Parathyroid adenoma (tissue), 2 donors: ENCODE measurements around the gene ST8SIA4.

Source experiments
- H2AFZ ChIP-seq: fragments of 300-600 bp; sonication (generic); one replicate; pipeline ENCODE4 v1.7.0; 2017; ENCODE audit warnings: antibody characterized with exemption, mild to moderate bottlenecking
- H3K27ac ChIP-seq: fragments of 300-600 bp; sonication (generic); one replicate; pipeline ENCODE4 v1.7.0; 2017
- H3K27me3 ChIP-seq: fragments of 300-600 bp; sonication (generic); one replicate; pipeline ENCODE4 v1.7.0; 2017; ENCODE audit warnings: low read length; ENCODE audit not compliant: control insufficient read depth, insufficient read depth
- H3K36me3 ChIP-seq: fragments of 300-600 bp; sonication (generic); one replicate; pipeline ENCODE4 v1.7.0; 2017; ENCODE audit warnings: low read length; ENCODE audit not compliant: control insufficient read depth, insufficient read depth
- H3K4me1 ChIP-seq: fragments of 300-600 bp; sonication (generic); one replicate; pipeline ENCODE4 v1.7.0; 2017; ENCODE audit warnings: control low read depth
- H3K4me2 ChIP-seq: fragments of 300-600 bp; sonication (generic); one replicate; pipeline ENCODE4 v1.7.0; 2017; ENCODE audit warnings: low read length
- H3K4me3 ChIP-seq: fragments of 300-600 bp; sonication (generic); one replicate; pipeline ENCODE4 v1.7.0; 2017; ENCODE audit warnings: low read depth, low read length
- H3K79me2 ChIP-seq: fragments of 300-600 bp; sonication (generic); one replicate; pipeline ENCODE4 v1.7.0; 2017; ENCODE audit warnings: control low read depth
- H3K9ac ChIP-seq: fragments of 300-600 bp; sonication (generic); one replicate; pipeline ENCODE4 v1.7.0; 2017; ENCODE audit warnings: mild to moderate bottlenecking
- H3K9me3 ChIP-seq: fragments of 300-600 bp; sonication (generic); one replicate; pipeline ENCODE4 v1.7.0; 2017; ENCODE audit warnings: low read length; ENCODE audit not compliant: control insufficient read depth
- TF ChIP-seq, protein P1 (sequence below): fragments of 300-600 bp; sonication (generic); IDR thresholded peaks from one replicate; pipeline ENCODE4 v1.7.0; 2017; ENCODE audit warnings: antibody characterized with exemption, mild to moderate bottlenecking
- donor health status: primary hyperparathyroidism.

ST8SIA4 gene

GRCh38 chr5:100827481-100827889 is 75.6 kb downstream of the ST8SIA4 start:
- H3K4me3 ChIP-seq = no peak overlapping the region
- H3K4me2 ChIP-seq = no peak overlapping the region
- H3K9ac ChIP-seq = no peak overlapping the region
- TF ChIP-seq, protein P1, sequence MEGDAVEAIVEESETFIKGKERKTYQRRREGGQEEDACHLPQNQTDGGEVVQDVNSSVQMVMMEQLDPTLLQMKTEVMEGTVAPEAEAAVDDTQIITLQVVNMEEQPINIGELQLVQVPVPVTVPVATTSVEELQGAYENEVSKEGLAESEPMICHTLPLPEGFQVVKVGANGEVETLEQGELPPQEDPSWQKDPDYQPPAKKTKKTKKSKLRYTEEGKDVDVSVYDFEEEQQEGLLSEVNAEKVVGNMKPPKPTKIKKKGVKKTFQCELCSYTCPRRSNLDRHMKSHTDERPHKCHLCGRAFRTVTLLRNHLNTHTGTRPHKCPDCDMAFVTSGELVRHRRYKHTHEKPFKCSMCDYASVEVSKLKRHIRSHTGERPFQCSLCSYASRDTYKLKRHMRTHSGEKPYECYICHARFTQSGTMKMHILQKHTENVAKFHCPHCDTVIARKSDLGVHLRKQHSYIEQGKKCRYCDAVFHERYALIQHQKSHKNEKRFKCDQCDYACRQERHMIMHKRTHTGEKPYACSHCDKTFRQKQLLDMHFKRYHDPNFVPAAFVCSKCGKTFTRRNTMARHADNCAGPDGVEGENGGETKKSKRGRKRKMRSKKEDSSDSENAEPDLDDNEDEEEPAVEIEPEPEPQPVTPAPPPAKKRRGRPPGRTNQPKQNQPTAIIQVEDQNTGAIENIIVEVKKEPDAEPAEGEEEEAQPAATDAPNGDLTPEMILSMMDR = no peak
- H3K27ac ChIP-seq = no peak overlapping the region
- H3K27me3 ChIP-seq = no peaks in the 10 kb centered on the region
- H3K4me1 ChIP-seq = no peaks in the 10 kb centered on the region
- no peaks in the 10 kb centered on the region for H3K36me3 ChIP-seq
- no peaks in the 10 kb centered on the region for H3K9me3 ChIP-seq
- H2AFZ ChIP-seq = no peak overlapping the region
- H3K79me2 ChIP-seq = no peaks in the 10 kb centered on the region

GRCh38 chr5:100826133-100826532 is 76.9 kb downstream of the ST8SIA4 start:
- Histone ChIP-seq H3K27ac (no peak overlapping the region), H3K27me3 (no peaks in the 10 kb centered on the region)
- TF ChIP-seq, protein P1 = no peak

DNA sequence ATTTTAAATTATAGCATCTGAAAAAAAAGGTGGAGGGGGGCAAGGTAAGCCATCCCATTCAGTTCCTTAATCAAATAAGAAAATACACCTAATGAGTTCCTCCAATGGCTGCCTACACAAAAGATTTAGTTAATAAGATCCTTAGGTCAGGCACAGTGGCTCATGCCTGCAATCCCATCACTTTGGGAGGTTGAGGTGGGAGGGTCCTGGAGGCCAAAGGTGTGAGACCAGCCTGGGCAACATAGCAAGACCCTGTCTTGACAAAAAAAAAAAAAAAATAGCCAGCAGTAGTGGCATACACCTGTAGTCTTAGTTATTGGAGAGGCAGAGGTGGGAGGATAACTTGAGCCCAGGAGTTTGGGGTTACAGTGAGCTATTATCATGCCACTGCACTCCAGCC is 78.4 kb downstream of the ST8SIA4 start:
- no peaks in the 10 kb centered on the region for H3K27me3 ChIP-seq
- H3K9ac ChIP-seq = no peak overlapping the region
- no peak overlapping the region for H2AFZ ChIP-seq
- no peak overlapping the region for H3K4me3 ChIP-seq
- TF ChIP-seq, protein P1 = no peak
- H3K27ac ChIP-seq = no peak overlapping the region
- no peaks in the 10 kb centered on the region for H3K79me2 ChIP-seq
- H3K4me1 ChIP-seq = no peaks in the 10 kb centered on the region
- no peak overlapping the region for H3K4me2 ChIP-seq
- no peaks in the 10 kb centered on the region for H3K36me3 ChIP-seq
- no peaks in the 10 kb centered on the region for H3K9me3 ChIP-seq

More at GRCh38 chr5:100826133-100826532, 76.9 kb downstream of the ST8SIA4 start:
- Histone ChIP-seq H3K9ac (no peak overlapping the region), H3K4me3 (no peak overlapping the region), H3K4me1 (no peaks in the 10 kb centered on the region), H3K4me2 (no peak overlapping the region), H2AFZ (no peak overlapping the region), H3K79me2 (no peaks in the 10 kb centered on the region), H3K9me3 (no peaks in the 10 kb centered on the region), H3K36me3 (no peaks in the 10 kb centered on the region)

DNA sequence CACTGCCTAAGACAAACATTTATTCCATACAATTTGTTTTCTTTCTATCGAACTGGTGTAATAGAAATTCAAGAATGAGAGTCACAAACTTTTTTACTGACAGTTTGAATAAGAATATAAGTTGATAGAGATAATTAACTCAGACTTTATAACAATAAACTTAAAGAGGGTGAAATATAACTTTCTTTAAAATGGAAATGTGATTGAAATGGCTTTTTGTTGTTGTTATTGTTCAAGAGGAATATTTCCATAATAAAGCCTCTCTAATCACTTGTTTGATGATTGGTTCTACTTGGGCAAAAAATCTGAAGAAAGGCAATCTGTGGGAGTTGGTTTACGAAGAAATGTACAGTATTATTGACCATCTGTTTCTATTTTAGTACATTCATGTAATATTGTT is 79.3 kb downstream of the ST8SIA4 start:
- Histone ChIP-seq H3K79me2 (no peaks in the 10 kb centered on the region), H3K36me3 (no peaks in the 10 kb centered on the region), H3K27me3 (no peaks in the 10 kb centered on the region), H3K4me2 (no peak overlapping the region), H3K4me1 (no peaks in the 10 kb centered on the region), H3K27ac (no peak overlapping the region), H2AFZ (no peak overlapping the region), H3K9me3 (no peaks in the 10 kb centered on the region), H3K4me3 (no peak overlapping the region), H3K9ac (no peak overlapping the region)
- TF ChIP-seq, protein P1 = no peak

- no peak overlapping the region for H3K4me3 ChIP-seq
- H3K9ac ChIP-seq = no peak overlapping the region
- no peak overlapping the region for H2AFZ ChIP-seq
- no peaks in the 10 kb centered on the region for H3K4me1 ChIP-seq
- TF ChIP-seq, protein P1 = no peak
- H3K27ac ChIP-seq = no peak overlapping the region
- no peaks in the 10 kb centered on the region for H3K27me3 ChIP-seq
- no peak overlapping the region for H3K4me2 ChIP-seq
- H3K79me2 ChIP-seq = no peaks in the 10 kb centered on the region
- H3K9me3 ChIP-seq = no peaks in the 10 kb centered on the region
- H3K36me3 ChIP-seq = no peaks in the 10 kb centered on the region
Observed at GRCh38 chr5:100821751-100822150, 81.3 kb downstream of the ST8SIA4 start.
